IMR-90 (cell line): ENCODE results near the gene HTR3C. TPM values are rescaled to one million over a fixed set of nuclear protein-coding genes. Genes with fewer than 3 reads are reported as not detected.

ENCODE experiments used
- ATAC-seq: fragments of 200-7000 bp; cut with Tn5 transposase; 2 replicates; pipeline ENCODE4 v1.9.1; 2020; ENCODE audit warnings: low read depth, mild to moderate bottlenecking, moderate library complexity
- BruUV-seq: library from RNA; stranded (reverse); fragments of 400-500 nt; replicated peaks from 2 replicates; lab custom pipeline; 2021; lab: Mats Ljungman, UMichigan
- CTCF ChIA-PET: fragments of 300-600 bp; formaldehyde crosslinking; extraction: SDS; loops from one replicate; lab custom pipeline; 2021; ENCODE audit warnings: antibody characterized with exemption; lab: Yijun Ruan, JAX
- POLR2A ChIA-PET: fragments of 300-600 bp; sonication (Branson Sonifier 250); formaldehyde crosslinking; loops from one replicate; lab custom pipeline; 2022; ENCODE audit warnings: antibody characterized with exemption; ENCODE audit not compliant: unreplicated experiment; lab: Charles Lee
- DNase-seq: peaks from one replicate; pipeline ENCODE4 v3.0.0; 2013
- H2AFZ ChIP-seq: replicated peaks from 2 replicates; pipeline ENCODE3; 2013; ENCODE audit warnings: low read length, mild to moderate bottlenecking; ENCODE audit not compliant: poor library complexity
- H2AK5ac ChIP-seq: 2 replicates; pipeline ENCODE4 v1.6.1; 2013; ENCODE audit warnings: low read depth, low read length, inconsistent platforms
- H2AK9ac ChIP-seq: replicated peaks from 2 replicates; pipeline ENCODE3; 2013; ENCODE audit warnings: mild to moderate bottlenecking, low read depth, low read length, moderate library complexity; ENCODE audit not compliant: poor library complexity
- H2BK120ac ChIP-seq: 2 replicates; pipeline ENCODE4 v1.6.1; 2013; ENCODE audit warnings: low read depth, low read length, inconsistent platforms
- H2BK15ac ChIP-seq: 3 replicates; pipeline ENCODE4 v1.6.1; 2013; ENCODE audit warnings: low read depth, low read length, inconsistent platforms
- H2BK20ac ChIP-seq: 2 replicates; pipeline ENCODE4 v1.6.1; 2013; ENCODE audit warnings: low read depth, mild to moderate bottlenecking, inconsistent platforms, low read length, moderate library complexity
- H2BK5ac ChIP-seq: 2 replicates; pipeline ENCODE4 v1.6.1; 2013; ENCODE audit warnings: mild to moderate bottlenecking, low read depth, low read length, inconsistent platforms; ENCODE audit not compliant: poor library complexity, severe bottlenecking
- H3K14ac ChIP-seq: replicated peaks from 2 replicates; pipeline ENCODE4 v1.6.1; 2013; ENCODE audit warnings: low read depth, low read length, inconsistent platforms
- H3K18ac ChIP-seq: 2 replicates; pipeline ENCODE4 v1.6.1; 2013; ENCODE audit warnings: low read depth, low read length, control low read depth
- H3K23ac ChIP-seq: 2 replicates; pipeline ENCODE4 v1.6.1; 2013; ENCODE audit warnings: low read depth, low read length, inconsistent platforms
- H3K27ac ChIP-seq: 2 replicates; pipeline ENCODE4 v1.5.1; 2013; ENCODE audit warnings: mild to moderate bottlenecking, control low read depth, low read length; ENCODE audit not compliant: insufficient read depth
- H3K27me3 ChIP-seq: 2 replicates; pipeline ENCODE4 v1.6.1; 2013; ENCODE audit warnings: low read length; ENCODE audit not compliant: control insufficient read depth, insufficient read depth
- H3K36me3 ChIP-seq: 2 replicates; pipeline ENCODE4 v1.6.1; 2013; ENCODE audit warnings: low read length, mixed read lengths; ENCODE audit not compliant: control insufficient read depth, insufficient read depth
- H3K4ac ChIP-seq: 2 replicates; pipeline ENCODE4 v1.6.1; 2013; ENCODE audit warnings: low read depth, low read length, inconsistent platforms
- H3K4me1 ChIP-seq: 2 replicates; pipeline ENCODE4 v1.6.1; 2013; ENCODE audit warnings: low read length, mixed read lengths; ENCODE audit not compliant: control insufficient read depth, insufficient read depth
- H3K4me2 ChIP-seq: 2 replicates; pipeline ENCODE4 v1.6.1; 2013; ENCODE audit warnings: low read depth, mild to moderate bottlenecking, control low read depth, low read length, moderate library complexity
- H3K4me3 ChIP-seq: 2 replicates; pipeline ENCODE4 v1.5.1; 2013; ENCODE audit warnings: low read depth, mild to moderate bottlenecking, control low read depth, low read length, moderate library complexity; ENCODE audit not compliant: insufficient read depth
- H3K56ac ChIP-seq: 2 replicates; pipeline ENCODE4 v1.6.1; 2013; ENCODE audit warnings: low read length, inconsistent platforms; ENCODE audit not compliant: insufficient read depth; ENCODE audit errors: extremely low read depth
- H3K79me1 ChIP-seq, 2 experiments: 2 replicates each; pipeline ENCODE4 v1.6.1; 2013; ENCODE audit warnings: low read length in 2 of 2, inconsistent platforms in 1 of 2, low read depth in 1 of 2
- H3K9ac ChIP-seq: 2 replicates; pipeline ENCODE4 v1.6.1; 2013; ENCODE audit warnings: low read depth, low read length, control low read depth
- H3K9me1 ChIP-seq: 2 replicates; pipeline ENCODE4 v1.6.1; 2013; ENCODE audit warnings: low read length, inconsistent platforms; ENCODE audit not compliant: insufficient read depth
- H3K9me3 ChIP-seq: 2 replicates; pipeline ENCODE4 v1.6.1; 2013; ENCODE audit warnings: low read length; ENCODE audit not compliant: control insufficient read depth, insufficient read depth
- H4K20me1 ChIP-seq: 2 replicates; pipeline ENCODE4 v1.6.1; 2013; ENCODE audit warnings: low read length, inconsistent platforms; ENCODE audit not compliant: insufficient read depth
- H4K5ac ChIP-seq: 2 replicates; pipeline ENCODE4 v1.6.1; 2013; ENCODE audit warnings: mild to moderate bottlenecking, low read depth, low read length, control low read depth
- H4K8ac ChIP-seq, 2 experiments: 2 replicates each; pipeline ENCODE4 v1.6.1; 2013; ENCODE audit warnings: low read depth in 2 of 2, low read length in 2 of 2, control low read depth in 1 of 2, inconsistent platforms in 1 of 2
- H4K91ac ChIP-seq: 2 replicates; pipeline ENCODE4 v1.6.1; 2013; ENCODE audit warnings: low read depth, low read length, inconsistent platforms; ENCODE audit not compliant: insufficient read depth
- BHLHE40 ChIP-seq: fragments of 150-350 bp; IDR thresholded peaks from 2 replicates; pipeline ENCODE4 v1.6.1; 2016; ENCODE audit warnings: mild to moderate bottlenecking, low read depth, low read length
- CEBPB ChIP-seq: IDR thresholded peaks from 2 replicates; pipeline ENCODE4 v1.6.1; 2012; ENCODE audit warnings: low read depth, low read length, improper control_type of control experiment
- CHD1 ChIP-seq: IDR thresholded peaks from 2 replicates; pipeline ENCODE4 v1.6.1; 2012; ENCODE audit warnings: low read depth, low read length, improper control_type of control experiment
- FOS ChIP-seq: fragments of 150-350 bp; IDR thresholded peaks from 2 replicates; pipeline ENCODE4 v1.6.1; 2016; ENCODE audit warnings: low read depth, low read length
- MAFK ChIP-seq: IDR thresholded peaks from 2 replicates; pipeline ENCODE4 v1.6.1; 2012; ENCODE audit warnings: low read depth, low read length, improper control_type of control experiment
- MAZ ChIP-seq: IDR thresholded peaks from 2 replicates; pipeline ENCODE4 v1.6.1; 2012; ENCODE audit warnings: low read depth, mild to moderate bottlenecking, low read length, improper control_type of control experiment, moderate library complexity, borderline replicate concordance
- MXI1 ChIP-seq: IDR thresholded peaks from 2 replicates; pipeline ENCODE4 v1.6.1; 2012; ENCODE audit warnings: low read depth, mild to moderate bottlenecking, low read length, moderate library complexity, borderline replicate concordance
- NFE2L2 ChIP-seq: fragments of 150-350 bp; IDR thresholded peaks from 2 replicates; pipeline ENCODE4 v1.6.1; 2016; ENCODE audit warnings: low read depth, mild to moderate bottlenecking, low read length
- POLR2A ChIP-seq: IDR thresholded peaks from 2 replicates; pipeline ENCODE4 v1.6.1; 2012; ENCODE audit warnings: mild to moderate bottlenecking, low read depth, low read length
- RAD21 ChIP-seq: IDR thresholded peaks from 2 replicates; pipeline ENCODE4 v1.6.1; 2012; ENCODE audit warnings: low read length, improper control_type of control experiment
- RCOR1 ChIP-seq: IDR thresholded peaks from 2 replicates; pipeline ENCODE4 v1.6.1; 2012; ENCODE audit warnings: mild to moderate bottlenecking, low read length, improper control_type of control experiment; ENCODE audit not compliant: insufficient replicate concordance
- RFX5 ChIP-seq: IDR thresholded peaks from 2 replicates; pipeline ENCODE4 v1.8.0; 2012; ENCODE audit warnings: low read depth, mild to moderate bottlenecking, low read length, moderate library complexity
- SMC3 ChIP-seq: fragments of 150-350 bp; IDR thresholded peaks from 2 replicates; pipeline ENCODE4 v1.6.1; 2016; ENCODE audit warnings: low read depth, mild to moderate bottlenecking, antibody characterized with exemption, low read length, moderate library complexity
- WGBS, 2 experiments: methylation state at CpG; one replicate each; pipeline versions ENCODE4 v1.1.5 to v1.1.7; 2013; ENCODE audit warnings: missing lambda C conversion rate in 2 of 2; ENCODE audit not compliant: insufficient read length in 1 of 2; ENCODE audit errors: extremely low coverage in 2 of 2; 5-methylcytosine and 5-hydroxymethylcytosine counted together
- dilution Hi-C: fragments of 300-500 bp; cut with HindIII; formaldehyde crosslinking; loops from one replicate; pipeline ENCODE4 v1.14.3; 2018; ENCODE audit warnings: low sequenced_read_pairs; ENCODE audit not compliant: unreplicated experiment
- in situ Hi-C: fragments of 300-500 bp; cut with MboI; formaldehyde crosslinking; loops from 3 replicates; pipeline ENCODE4 v1.14.3; 2019; ENCODE audit warnings: low sequenced_read_pairs, inconsistent platforms, mixed read lengths
- intact Hi-C: fragments of 100-400 bp; cut with micrococcal nuclease; formaldehyde crosslinking; loops from 2 replicates; pipeline ENCODE4 v1.10.0; 2022
- polyA plus RNA-seq, 3 experiments: library from polyadenylated mRNA; depleted of rRNA; stranded (reverse); fragments of >200 nt; gene quantifications; 2 replicates each; pipeline ENCODE4 v1.2.3, GENCODE V29; 2012; ENCODE audit warnings: low replicate concordance in 1 of 3
- total RNA-seq: library from RNA; depleted of rRNA; stranded (reverse); fragments of >200 nt; gene quantifications from 2 replicates; pipeline ENCODE4 v1.2.3, GENCODE V29; 2012
- TF ChIP-seq, protein P1 (sequence below): conservative IDR thresholded peaks from 2 replicates; pipeline ENCODE4 v1.5.1; 2012; ENCODE audit warnings: mild to moderate bottlenecking, low read depth, low read length, improper control_type of control experiment
- TF ChIP-seq, protein P2 (sequence below): fragments of 150-350 bp; IDR thresholded peaks from 2 replicates; pipeline ENCODE4 v1.6.1; 2017; ENCODE audit warnings: mild to moderate bottlenecking, antibody characterized with exemption, low read length, low read depth
- TF ChIP-seq, protein P3 (sequence below): fragments of 150-350 bp; IDR thresholded peaks from 2 replicates; pipeline ENCODE4 v1.6.1; 2016; ENCODE audit warnings: low read depth, mild to moderate bottlenecking, low read length, moderate library complexity, borderline replicate concordance

HTR3C gene
- total and polyA plus RNA-seq, 2 of the 4 experiments (the other 2 are of a cell fraction) = not detected

DNA sequence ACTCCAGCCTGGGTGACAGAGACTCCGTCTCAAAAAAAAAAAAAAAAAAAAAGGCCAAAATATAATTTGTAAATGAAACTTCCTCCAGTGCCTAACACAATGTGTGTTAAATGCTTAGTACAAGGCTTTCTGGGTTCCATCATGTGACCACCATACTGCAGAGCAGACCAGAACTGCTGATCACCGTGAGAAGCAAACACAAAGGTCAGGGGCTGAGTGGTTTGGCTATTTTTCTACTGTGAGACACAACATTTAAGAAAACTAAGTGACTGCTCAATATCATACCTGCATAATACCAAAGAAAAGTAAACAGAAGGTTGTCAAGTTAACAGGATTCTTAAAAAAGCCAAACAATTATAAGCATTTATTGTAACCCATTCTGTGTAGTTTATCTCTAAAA is 48.4 kb upstream of the HTR3C start:
- H3K23ac ChIP-seq = no peak overlapping the region
- BruUV-seq = no TSS peak
- H3K4ac ChIP-seq = peak overlapping the region; percentile 86
- H2AK9ac ChIP-seq = no peak overlapping the region
- H3K79me1 ChIP-seq = peaks cover 25 to 53% of the 10 kb centered on the region in 2 experiments
- peak overlapping the region; percentile 95 for H2BK5ac ChIP-seq
- H2AK5ac ChIP-seq = peak overlapping the region; percentile 91
- ChIA-PET CTCF (no interaction called here), POLR2A (no interaction called here)
- intact Hi-C loops = no loop called here
- no peaks in the 10 kb centered on the region for H4K20me1 ChIP-seq
- H3K9me1 ChIP-seq = peaks cover 19% of the 10 kb centered on the region
- dilution Hi-C loops = no loop called here
- no peaks in the 10 kb centered on the region for H3K27me3 ChIP-seq
- no CpG with 5 or more reads among the region's 2 CpGs for WGBS, 2 experiments
- peak overlapping the region; percentile 45; the same call in 1 of the 2 replicates for H4K5ac ChIP-seq
- H2BK20ac ChIP-seq = peak overlapping the region; percentile 86
- H2BK15ac ChIP-seq = peak overlapping the region; percentile 93; the same call in 2 of the 3 replicates
- peak overlapping the region; percentile 64 for H2BK120ac ChIP-seq
- ATAC-seq = no peak
- peak overlapping the region; percentile 71; the same call in 1 of the 2 replicates for H4K91ac ChIP-seq
- in situ Hi-C loops = no loop called here
- H2AFZ ChIP-seq = no peak overlapping the region
- H3K4me3 ChIP-seq = no peak overlapping the region
- no peak overlapping the region for H3K56ac ChIP-seq
- peak overlapping the region; percentile 68; the same call in 1 of the 2 replicates for H3K18ac ChIP-seq
- peak overlapping the region; percentile 68; the same call in 1 of the 2 replicates for H3K27ac ChIP-seq
- no peaks in the 10 kb centered on the region for H3K9me3 ChIP-seq
- peak overlapping the region; percentile 77 for H3K14ac ChIP-seq
- H4K8ac ChIP-seq = peak overlapping the region; percentile 64 to 87; a peak in 3 of 4 replicates
- peaks cover 24% of the 10 kb centered on the region for H3K4me1 ChIP-seq
- H3K36me3 ChIP-seq = no peaks in the 10 kb centered on the region
- no peak overlapping the region for H3K9ac ChIP-seq
- H3K4me2 ChIP-seq = no peak overlapping the region
- DNase-seq = no peak
- TF ChIP-seq FOS (no peak), POLR2A (no peak), MXI1 (no peak), RAD21 (no peak), CHD1 (no peak), CEBPB (no peak), NFE2L2 (no peak), MAFK (no peak), MAZ (no peak), RFX5 (no peak), RCOR1 (no peak), BHLHE40 (no peak), SMC3 (no peak)
- TF ChIP-seq, protein P1, sequence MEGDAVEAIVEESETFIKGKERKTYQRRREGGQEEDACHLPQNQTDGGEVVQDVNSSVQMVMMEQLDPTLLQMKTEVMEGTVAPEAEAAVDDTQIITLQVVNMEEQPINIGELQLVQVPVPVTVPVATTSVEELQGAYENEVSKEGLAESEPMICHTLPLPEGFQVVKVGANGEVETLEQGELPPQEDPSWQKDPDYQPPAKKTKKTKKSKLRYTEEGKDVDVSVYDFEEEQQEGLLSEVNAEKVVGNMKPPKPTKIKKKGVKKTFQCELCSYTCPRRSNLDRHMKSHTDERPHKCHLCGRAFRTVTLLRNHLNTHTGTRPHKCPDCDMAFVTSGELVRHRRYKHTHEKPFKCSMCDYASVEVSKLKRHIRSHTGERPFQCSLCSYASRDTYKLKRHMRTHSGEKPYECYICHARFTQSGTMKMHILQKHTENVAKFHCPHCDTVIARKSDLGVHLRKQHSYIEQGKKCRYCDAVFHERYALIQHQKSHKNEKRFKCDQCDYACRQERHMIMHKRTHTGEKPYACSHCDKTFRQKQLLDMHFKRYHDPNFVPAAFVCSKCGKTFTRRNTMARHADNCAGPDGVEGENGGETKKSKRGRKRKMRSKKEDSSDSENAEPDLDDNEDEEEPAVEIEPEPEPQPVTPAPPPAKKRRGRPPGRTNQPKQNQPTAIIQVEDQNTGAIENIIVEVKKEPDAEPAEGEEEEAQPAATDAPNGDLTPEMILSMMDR = no peak
- TF ChIP-seq, protein P2, sequence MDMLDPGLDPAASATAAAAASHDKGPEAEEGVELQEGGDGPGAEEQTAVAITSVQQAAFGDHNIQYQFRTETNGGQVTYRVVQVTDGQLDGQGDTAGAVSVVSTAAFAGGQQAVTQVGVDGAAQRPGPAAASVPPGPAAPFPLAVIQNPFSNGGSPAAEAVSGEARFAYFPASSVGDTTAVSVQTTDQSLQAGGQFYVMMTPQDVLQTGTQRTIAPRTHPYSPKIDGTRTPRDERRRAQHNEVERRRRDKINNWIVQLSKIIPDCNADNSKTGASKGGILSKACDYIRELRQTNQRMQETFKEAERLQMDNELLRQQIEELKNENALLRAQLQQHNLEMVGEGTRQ = no peak
- TF ChIP-seq, protein P3, sequence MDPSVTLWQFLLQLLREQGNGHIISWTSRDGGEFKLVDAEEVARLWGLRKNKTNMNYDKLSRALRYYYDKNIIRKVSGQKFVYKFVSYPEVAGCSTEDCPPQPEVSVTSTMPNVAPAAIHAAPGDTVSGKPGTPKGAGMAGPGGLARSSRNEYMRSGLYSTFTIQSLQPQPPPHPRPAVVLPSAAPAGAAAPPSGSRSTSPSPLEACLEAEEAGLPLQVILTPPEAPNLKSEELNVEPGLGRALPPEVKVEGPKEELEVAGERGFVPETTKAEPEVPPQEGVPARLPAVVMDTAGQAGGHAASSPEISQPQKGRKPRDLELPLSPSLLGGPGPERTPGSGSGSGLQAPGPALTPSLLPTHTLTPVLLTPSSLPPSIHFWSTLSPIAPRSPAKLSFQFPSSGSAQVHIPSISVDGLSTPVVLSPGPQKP = no peak
